Stimulated activated CD4-positive, alpha-beta T cell treated with anti-CD3 and anti-CD28 coated beads, Interleukin-12 subunit alpha, Interleukin-12 subunit beta, amount 100 ng/mL, for 24 hours (primary cell): Measurements from ENCODE around the gene ELMO1.
A peak's percentile ranks its signal among the peaks of the same experiment; 100 is the strongest.

Experiments used
- DNase-seq, 2 experiments: peaks; one replicate each; pipeline ENCODE4 v3.0.0-alpha.2; 2020; ENCODE audit warnings: low read depth in 2 of 2

The ELMO1 gene

DNA sequence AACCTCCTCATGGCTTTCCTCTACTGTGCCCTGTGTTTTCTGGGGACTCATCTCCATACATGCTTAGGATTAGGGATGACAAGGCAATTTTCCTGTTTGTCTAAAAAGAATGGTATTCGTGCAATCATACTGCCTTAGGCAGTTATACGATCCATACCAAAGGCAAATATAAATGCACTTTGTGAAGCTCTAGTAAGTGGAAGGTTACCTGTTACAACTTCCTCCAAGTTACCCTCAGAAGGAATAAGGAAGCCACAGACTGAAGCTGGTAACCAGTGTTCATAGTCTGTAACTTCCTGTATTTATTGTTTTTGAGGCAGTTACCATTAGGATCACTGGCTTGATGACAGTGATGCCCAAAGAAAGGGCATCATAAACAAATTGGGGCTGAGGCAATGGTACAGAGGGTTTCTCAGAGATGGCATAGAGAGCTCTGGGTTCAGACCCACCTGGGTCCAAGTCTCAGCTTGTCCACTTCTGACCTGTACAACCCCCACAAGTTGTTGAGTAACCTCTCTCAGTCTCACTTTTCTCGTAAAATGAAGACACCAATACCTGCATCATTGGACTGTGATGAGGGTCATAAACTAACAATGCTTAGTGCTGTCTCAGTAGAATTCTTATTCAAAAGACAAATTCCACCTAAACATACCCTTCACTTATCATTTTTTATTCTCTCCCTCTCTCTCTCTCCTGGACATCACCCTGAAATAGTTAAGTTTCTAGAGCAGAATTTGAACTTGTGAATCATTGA is 138.2 kb downstream of the ELMO1 start:
- DNase-seq, result no peak

DNA sequence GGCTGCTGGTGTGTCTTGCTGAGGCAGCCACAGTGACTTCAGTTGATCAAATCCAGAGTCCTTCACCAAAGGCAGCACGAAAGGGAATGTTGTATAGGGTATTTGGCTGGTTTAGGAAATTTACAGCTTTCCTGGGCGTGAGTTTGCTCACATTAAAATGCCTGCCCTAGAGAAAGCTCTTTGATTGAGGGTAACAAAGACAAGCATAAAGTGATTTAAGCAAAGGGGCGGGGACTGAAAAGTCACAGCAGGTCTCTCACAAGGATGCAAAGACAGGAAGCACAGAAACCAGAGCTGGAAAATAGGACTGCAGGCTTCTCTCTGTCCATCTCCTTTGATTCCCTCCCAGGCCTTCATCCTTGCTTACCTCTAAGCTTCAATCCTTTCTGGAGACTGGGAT is 139.2 kb downstream of the ELMO1 start:
- DNase-seq, result no peak

DNA sequence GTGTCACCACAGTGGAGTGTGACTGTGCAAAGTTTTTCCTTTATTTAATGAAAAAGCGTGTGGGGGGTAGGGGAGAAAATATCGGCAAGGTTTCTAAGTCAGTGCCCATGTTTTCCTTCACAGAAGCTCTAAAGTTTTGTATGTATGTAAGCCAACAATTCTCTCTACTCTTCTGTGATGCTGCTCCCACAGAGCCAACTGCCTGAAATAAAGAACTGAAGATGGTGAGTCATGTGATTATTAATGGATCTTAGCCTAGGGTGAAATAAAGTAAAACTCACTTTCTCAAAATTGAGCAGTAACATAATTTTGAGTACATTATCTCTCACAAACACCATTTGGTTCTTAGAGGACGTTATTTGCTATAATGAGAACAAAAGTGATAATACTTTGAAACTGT is 143.7 kb downstream of the ELMO1 start:
- DNase-seq, result no peak

DNA sequence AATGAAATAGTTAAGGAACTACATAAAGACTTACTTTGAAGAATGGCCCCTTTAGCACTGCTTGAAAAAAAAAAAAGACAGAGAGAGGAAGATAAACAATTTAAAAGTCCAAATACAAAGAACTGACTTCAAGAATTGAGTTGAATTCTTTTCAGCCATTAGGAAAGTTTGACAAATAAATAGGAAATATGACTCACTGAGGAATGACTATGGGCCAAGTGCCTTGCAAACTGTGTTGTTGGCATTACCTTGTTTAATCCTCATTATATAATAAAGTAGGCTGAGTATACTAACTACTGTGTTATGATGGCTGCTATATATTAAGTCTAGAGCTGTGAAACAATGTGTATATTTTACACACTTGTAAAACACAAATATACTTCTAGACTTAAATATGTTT is 151.1 kb downstream of the ELMO1 start:
- DNase-seq, result no peak

DNA sequence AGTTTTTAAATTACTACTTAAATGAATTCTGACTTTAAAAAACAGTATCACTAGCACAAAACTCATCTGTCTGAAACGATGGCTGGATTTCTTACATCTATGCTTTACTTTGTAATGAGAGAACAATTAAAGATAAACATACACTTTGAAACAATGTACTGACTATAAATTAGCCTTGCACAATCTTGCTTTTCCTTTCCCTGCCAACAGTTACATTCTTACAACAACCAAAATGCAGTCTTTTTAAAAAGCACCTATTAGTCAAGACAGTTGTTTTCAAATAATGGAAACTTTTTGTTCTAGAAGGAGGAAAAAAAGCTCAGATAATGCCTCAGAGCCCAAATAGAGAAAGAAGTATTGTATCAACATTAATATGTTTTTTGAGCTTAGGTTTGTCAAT is 153.3 kb downstream of the ELMO1 start:
- no peak for DNase-seq

DNA sequence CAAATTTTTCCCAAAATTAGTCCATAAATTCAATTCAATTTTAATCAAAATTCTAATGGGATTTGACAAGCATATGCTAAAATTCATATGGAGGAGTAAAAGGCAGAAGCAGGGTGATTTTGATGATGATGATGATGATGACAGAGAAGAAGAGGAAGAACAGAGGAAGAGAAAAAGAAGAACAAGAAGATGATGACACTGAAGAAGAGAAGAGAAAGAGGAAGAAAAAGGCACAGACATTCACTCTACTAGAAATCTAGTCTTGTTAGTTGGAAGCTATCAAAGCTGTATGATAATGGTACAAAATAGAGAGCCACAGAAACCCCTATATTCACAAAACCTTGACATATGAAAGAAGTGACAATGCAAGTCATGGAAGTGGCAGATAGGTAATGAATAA is 157.9 kb downstream of the ELMO1 start:
- DNase-seq, result no peak

DNA sequence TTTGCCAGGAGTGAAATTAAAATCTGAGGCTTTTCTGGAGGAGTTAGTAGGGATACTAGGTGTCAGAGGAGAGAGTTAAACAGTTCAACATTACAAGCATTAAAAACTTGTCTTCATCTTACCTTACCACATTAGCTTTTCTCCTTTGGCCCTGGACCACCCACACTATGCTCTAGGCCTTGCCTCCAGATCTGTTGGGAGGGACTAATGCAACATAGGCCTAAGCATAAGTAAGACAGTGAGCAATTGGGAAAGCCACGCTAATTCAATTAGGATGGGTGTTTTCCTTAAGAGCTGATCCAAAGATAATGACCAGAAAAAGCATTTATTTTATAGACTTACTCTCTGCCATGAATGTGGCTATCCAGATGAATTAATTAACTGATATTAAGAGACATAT is 158.9 kb downstream of the ELMO1 start:
- no peak for DNase-seq

DNA sequence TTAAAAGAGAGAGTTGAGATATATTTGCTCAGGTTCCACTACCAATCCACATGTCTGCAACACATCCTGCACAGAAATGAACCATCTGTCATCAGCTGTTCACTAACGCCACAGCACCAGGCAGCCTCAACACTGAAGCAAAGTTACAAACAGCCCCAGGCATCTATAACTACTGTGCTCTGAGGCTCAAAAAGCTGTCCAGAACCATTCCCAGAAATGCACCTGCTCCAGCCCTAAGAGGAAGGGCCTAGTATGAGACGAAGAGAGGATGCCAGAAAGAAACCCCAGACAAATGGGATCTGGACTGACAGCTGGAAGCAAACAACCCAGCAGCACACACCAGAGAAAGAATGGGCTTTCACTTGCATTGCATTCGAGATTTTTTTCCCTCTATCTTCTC is 159.3 kb downstream of the ELMO1 start:
- DNase-seq, result no peak

DNA sequence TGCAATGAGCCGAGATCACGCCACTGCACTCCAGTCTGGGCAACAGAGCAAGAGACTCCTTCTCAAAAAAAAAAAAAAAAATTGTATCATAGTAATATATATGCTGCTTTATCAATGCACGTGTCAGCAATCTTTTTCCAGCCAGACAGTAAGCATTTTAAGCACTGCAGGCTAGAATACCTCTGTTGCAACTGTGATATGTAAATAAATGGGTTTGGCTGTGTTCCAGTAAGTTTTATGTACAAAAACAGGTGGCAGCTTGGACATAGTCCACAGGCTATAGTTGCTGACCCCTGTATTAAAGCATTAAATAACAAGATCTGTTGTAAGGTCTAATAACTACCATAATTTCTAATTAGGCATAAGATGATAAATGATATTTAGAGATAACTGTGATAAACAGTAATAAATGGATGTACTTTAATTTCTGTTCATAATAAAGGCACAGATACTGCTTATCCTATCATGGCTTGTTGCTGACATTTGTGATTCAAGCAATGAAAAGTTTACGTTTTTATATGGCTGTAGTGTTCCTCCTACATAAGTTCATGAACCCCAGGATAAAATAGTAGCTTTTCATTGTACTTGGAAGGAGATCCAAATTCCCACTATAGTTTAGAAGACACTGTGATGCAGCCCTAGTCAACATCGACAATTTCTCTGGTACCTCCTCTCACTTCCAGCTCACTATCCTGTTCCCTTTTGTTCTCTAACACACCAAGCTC is 161.4 kb downstream of the ELMO1 start:
- no peak for DNase-seq

DNA sequence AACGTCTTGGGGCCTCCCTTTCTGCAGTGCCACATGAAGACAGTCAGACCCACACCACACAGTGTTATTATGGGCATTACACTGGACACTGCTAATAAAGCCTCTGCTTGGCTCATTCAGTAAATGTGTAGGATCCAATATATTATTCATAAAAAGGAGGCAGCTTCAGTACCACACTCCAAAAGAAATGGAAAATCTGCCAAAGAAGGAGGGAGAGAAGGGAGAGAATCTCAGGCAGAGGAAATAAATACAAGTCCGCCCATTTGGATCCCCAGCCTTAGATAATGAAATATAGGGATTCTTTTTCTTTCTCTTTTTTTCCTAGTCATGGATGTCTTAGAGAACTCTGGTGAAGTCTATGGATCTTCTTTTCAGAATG is 162.2 kb downstream of the ELMO1 start:
- DNase-seq, result no peak

DNA sequence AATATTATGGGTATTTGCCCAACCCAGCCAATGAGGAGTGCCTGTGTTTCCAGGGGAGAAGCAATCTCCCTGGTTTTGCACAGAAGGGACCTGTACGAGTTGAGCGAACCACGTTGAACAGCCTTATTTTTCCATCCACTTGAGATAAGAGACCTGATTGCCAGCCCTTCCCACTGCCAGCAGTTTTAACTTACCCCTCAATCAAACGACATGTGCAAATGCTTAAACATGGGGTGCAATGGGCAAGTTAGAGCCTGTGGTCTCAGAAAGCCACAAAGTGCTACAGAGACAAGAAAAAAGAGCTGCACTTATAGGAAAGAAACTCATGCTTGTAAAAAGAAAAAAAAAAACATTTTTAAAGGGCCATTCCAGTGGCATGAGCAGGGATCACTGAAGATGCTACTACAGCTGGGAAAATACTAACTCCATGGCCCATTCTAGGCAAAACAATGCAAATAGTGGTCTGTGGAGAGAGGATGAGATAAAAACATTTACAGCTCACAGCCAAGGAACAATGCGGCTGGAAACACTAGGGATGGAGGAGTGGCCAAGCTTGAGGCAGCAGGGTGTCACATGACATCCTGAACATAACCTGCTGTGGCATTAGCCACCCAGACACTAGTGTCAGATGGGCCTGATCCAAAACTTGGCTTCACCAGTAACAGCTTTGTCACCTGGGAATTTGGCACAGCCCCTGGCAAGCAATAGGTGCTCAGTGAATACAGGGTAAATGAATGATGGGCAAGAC is 162.8 kb downstream of the ELMO1 start:
- no peak for DNase-seq

DNA sequence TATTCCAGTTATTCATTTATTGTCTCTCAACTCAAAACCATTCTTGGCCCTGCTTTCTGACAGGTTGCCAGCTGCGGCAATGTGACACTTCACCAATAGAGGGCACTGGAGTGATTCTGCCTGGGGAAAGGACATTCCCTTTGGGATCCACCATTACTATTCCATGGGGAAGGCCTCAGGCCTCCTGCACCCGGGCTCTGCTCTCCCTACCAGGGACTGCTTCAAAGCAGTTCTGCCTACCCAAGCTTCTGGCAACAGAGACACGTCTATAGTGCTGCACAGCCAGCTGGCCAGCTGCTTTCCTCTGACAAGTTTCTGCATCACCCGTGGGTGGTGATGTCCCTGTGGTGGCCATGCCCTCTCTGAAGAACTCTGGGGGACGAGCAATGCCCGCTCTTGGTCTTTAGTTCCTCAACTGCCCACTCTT is 163.8 kb downstream of the ELMO1 start:
- peak in 1 of 2 experiments; percentile 34 for DNase-seq

DNA sequence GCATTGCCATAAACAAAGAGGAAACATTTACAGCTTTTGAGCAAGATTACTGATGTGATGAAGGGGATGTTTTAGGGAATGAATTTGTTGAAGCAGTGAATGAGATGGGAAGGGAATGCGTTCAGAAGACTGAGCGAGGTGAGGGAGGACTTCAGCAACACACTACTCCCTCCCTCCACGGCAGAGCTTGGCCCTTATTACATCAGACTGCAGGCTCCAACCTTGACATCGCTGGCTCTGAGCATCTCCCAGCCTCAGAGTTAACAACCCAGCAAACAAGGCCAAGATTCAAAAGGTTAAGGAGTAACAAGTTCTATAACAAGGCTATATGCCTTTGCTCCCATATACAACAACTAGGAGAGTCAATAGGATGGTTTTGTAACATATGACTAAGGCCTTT is 164.4 kb downstream of the ELMO1 start:
- DNase-seq, result no peak

DNA sequence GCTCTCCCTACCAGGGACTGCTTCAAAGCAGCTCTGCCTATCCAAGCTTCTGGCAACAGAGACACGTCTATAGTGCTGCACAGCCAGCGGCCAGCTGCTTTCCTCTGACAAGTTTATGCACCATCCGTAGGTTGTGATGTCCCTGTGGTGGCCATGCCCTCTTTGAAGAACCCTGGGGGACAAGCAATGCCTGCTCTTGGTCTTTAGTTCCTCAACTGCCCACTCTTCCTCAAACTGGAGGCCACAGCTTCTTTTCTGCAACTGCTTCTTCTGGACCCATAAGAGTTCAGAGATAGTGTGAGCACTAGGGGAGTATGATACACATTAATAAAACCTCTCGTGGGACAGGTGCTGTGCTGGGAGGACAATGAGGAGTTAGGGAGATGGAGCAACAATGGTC is 164.9 kb downstream of the ELMO1 start:
- DNase-seq, result no peak

DNA sequence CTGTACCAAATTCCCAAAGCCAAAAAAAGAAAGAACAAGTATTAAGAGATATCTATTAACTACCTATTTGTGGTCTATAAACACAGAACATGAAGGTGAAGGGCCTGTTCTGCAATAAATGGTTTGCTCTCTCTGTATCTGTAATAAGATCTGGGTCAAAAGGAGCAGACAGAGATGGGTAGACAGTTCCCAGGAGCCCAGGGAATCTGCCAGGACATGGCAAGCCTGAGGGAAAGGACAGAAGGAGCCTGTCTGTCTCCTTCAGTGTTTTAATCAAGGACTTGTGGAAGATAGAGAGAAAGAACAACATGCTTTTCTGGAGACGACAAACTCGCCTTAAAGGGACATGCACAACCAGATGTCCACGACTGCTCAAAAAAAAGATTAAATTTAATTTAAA is 165.7 kb downstream of the ELMO1 start:
- DNase-seq, result no peak

DNA sequence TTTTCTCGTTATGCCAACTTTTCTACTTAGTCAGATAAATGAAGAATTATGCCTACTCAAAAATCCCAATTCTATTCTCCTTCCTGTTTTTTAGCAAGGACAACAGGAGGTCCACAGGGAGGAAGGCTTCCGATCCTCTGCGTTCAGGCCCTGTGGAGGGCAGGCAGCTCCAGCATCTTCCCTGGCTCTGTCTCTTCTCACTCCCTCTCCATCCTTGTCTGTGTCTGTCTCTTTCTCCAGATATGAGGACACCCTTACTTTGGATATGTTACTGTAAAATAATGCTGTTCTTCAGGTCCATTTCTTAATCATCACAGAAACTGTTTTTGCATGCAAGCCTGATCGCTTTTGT is 166.6 kb downstream of the ELMO1 start:
- no peak for DNase-seq

DNA sequence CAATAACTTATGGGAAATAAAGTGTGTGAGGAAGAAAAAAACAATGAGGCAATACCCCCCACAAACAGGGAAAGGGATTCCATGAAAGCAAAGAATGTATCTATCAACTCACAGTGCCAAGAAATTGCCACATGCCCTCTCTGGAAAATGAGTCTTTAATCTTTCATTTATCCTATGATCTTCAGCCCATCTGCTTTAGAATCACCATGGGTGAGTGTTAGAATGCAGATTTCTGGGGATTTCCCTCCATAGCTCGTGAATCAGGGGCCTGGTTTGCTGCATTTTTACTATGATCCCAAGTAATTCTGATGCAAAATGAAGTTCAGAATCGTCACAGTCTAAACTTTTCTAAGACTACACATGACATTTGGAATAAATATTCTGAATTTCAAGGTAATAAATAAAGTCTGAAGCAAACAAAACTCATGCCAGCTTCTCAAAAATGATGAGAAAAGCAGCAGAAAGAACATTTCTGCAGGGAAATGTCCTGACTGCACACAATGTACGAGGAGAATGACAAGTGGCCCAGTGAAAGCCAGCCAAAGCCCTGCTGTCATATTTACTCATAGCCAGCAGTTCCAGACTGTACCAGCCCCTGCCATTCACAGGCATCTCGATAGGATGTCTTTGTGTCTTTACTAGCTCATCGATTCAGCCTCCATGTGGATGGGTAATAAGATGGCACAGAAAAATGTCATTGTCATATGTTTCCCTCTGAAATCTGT is 167.1 kb downstream of the ELMO1 start:
- DNase-seq, result no peak

DNA sequence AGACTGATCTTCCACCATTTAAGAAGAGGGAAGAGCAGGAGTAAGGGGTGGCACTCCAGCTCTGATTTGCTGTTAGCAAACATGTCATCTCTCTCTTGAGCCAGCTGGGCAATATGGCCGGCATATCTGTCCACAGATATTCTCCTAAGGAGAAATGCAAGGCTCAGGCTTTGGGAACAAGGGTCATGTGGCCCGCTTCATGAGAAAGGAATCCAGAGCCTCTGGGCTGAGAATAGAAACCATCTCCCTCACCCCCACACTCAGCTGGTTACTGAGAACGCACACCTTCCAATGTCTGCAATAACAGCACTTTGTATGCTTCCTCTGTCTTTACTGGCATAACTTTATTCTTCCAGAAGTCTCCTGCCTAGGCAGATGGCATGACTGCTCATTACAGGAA is 171.2 kb downstream of the ELMO1 start:
- no peak for DNase-seq

DNA sequence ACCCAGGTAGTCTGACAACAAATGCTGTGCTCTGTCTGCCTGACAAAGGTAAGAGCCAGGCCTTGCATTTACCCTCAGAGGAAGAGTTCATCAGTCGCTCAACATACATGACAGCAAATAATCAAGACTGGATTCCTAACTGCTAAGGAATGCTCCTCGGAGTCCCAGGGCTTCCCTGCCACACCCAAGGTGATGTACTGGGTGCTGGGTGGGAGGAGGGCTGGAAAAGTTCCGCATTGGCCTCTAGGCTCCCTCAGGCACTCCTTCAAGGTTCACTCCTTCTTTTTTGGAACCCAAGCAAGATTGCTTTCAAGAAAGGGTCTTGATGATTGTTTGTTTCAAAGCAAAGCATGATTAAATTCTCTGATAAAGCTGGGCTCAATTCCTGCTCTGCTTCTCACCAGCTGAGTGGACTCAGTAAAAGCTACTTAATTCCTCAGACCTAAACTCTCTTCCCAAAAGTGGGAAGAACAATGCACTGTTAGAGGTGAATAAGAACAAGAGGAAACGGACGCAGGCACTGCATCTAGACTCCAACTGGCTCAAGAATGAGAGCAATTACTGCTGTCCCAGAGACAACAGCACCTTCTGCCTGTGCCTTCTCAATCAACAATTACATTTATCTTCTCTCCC is 173.5 kb downstream of the ELMO1 start:
- DNase-seq, result no peak

DNA sequence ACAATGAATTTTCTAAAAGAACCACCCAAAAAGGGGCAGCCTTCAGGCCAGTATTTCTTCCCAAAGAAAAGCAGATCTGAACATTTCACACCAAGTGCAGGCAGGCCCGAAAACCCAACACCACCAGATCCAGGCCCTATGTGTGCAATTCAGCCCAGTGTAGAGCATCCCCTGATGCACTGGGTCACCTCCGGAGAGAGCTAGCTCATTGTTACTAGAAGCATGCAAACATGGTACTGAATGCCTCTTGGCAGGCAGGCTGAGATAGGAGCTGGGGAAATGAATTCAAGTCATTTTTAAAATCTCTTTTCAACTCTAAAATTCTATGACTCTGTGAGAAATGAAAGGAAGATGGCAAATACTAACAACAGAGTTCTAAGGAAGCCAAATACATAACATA is 174.8 kb downstream of the ELMO1 start:
- DNase-seq, result no peak

DNA sequence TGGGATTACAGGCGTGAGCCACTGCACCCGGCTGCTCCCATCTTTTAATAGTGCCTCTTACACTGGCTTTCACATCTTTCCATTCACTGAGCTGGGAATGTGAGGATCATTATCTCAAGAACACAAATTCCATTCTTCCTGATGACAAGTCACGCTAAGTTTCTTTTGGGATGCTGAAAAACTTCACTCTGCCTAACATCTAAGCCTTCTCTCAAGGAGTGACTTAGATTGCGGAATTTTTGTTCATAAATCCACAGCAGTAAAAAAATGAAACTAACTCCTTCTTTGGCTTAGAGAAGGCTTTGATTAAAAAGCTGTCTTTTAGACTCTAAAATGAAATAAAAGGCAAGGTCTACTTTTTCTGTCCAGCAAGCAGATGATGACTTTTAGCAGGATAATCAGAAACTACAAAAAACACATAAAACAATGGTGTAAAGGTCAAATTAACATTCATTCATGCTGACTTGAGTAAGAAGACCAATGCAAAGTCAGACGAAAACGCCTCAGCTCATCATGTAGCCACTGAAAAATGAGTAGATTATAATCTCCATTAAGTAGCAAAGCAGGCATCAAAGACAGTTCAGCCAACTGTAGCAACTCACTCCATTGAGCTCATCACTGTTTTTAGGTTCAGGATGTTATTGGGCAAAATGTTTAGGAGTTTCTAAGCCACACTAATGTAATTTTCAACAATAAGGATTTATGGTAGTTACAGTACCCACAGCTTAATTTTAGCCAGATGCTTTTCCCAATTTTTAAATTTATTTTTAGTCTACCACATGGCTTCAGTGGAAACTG is 178.8 kb downstream of the ELMO1 start:
- no peak for DNase-seq
